HEK293 (cell line): ENCODE results near the gene DOK6.

Source experiments
- CTCF ChIA-PET: fragments of 350-600 bp; formaldehyde crosslinking; extraction: SDS; loops from one replicate; lab custom pipeline; 2021; ENCODE audit warnings: antibody characterized with exemption; lab: Yijun Ruan, JAX
- POLR2A ChIA-PET: fragments of 300-600 bp; formaldehyde crosslinking; extraction: SDS; loops from one replicate; lab custom pipeline; 2020; ENCODE audit warnings: antibody characterized with exemption, inconsistent platforms; lab: Yijun Ruan, JAX
- H3K27ac ChIP-seq: fragments of 200-500 bp; sonication (Bioruptor generic); 2 replicates; pipeline ENCODE4 v1.5.1; 2014; ENCODE audit warnings: low read depth, low read length, control low read depth, inconsistent platforms; ENCODE audit errors: extremely low read depth
- H3K36me3 ChIP-seq, 2 experiments: fragments of 200-500 bp in 1 of 2; sonication (Bioruptor generic) in 1 of 2; 1 replicate in 1 of 2; 2 replicates in 1 of 2; pipeline ENCODE4 v1.5.1; 2014 to 2017; ENCODE audit warnings: inconsistent platforms in 2 of 2, low read length in 2 of 2; ENCODE audit not compliant: control insufficient read depth in 2 of 2, insufficient read depth in 1 of 2
- H3K4me1 ChIP-seq: fragments of 200-500 bp; sonication (Bioruptor generic); 2 replicates; pipeline ENCODE4 v1.5.1; 2014; ENCODE audit warnings: mild to moderate bottlenecking, low read length, inconsistent platforms; ENCODE audit not compliant: control insufficient read depth, insufficient read depth
- H3K4me3 ChIP-seq: 2 replicates; pipeline ENCODE4 v1.5.1; 2011; ENCODE audit warnings: low read depth, mild to moderate bottlenecking, control low read depth, low read length, moderate library complexity
- H3K9me3 ChIP-seq: fragments of 200-500 bp; sonication (Bioruptor generic); 2 replicates; pipeline ENCODE4 v1.5.1; 2014; ENCODE audit warnings: low read depth, low read length, inconsistent platforms; ENCODE audit not compliant: control insufficient read depth, insufficient read depth
- BCL11A ChIP-seq: fragments of 450-650 bp; formaldehyde crosslinking; IDR thresholded peaks from 2 replicates; pipeline ENCODE4 v1.5.1; 2016; ENCODE audit warnings: low read depth, missing biosample characterization, missing genetic modification characterization
- PRDM1 ChIP-seq: fragments of 450-650 bp; formaldehyde crosslinking; IDR thresholded peaks from 2 replicates; pipeline ENCODE4; 2016; ENCODE audit warnings: missing biosample characterization, missing genetic modification characterization
- ZBTB8A ChIP-seq: fragments of 450-650 bp; formaldehyde crosslinking; IDR thresholded peaks from 2 replicates; pipeline ENCODE4 v1.5.1; 2016; ENCODE audit warnings: missing biosample characterization, missing genetic modification characterization
- ZFP69B ChIP-seq: fragments of 450-650 bp; formaldehyde crosslinking; IDR thresholded peaks from 2 replicates; pipeline ENCODE4 v1.5.1; 2016; ENCODE audit warnings: missing biosample characterization, missing genetic modification characterization
- ZNF121 ChIP-seq: fragments of 450-650 bp; formaldehyde crosslinking; IDR thresholded peaks from 2 replicates; pipeline ENCODE4 v1.5.1; 2016; ENCODE audit warnings: missing biosample characterization, missing genetic modification characterization
- ZNF132 ChIP-seq: fragments of 450-650 bp; formaldehyde crosslinking; IDR thresholded peaks from 2 replicates; pipeline ENCODE4 v1.5.1; 2017; ENCODE audit warnings: missing biosample characterization, missing genetic modification characterization, borderline replicate concordance
- ZNF138 ChIP-seq: fragments of 450-650 bp; formaldehyde crosslinking; IDR thresholded peaks from 2 replicates; pipeline ENCODE4 v1.5.1; 2016; ENCODE audit warnings: missing biosample characterization, missing genetic modification characterization, borderline replicate concordance
- ZNF146 ChIP-seq: fragments of 450-650 bp; formaldehyde crosslinking; IDR thresholded peaks from 2 replicates; pipeline ENCODE4 v1.5.1; 2016; ENCODE audit warnings: missing biosample characterization, missing genetic modification characterization
- ZNF24 ChIP-seq: fragments of 450-650 bp; formaldehyde crosslinking; IDR thresholded peaks from 2 replicates; pipeline ENCODE4 v1.5.1; 2016; ENCODE audit warnings: missing biosample characterization, missing genetic modification characterization
- ZNF335 ChIP-seq: fragments of 450-650 bp; formaldehyde crosslinking; conservative IDR thresholded peaks from 2 replicates; pipeline ENCODE4 v1.5.1; 2016; ENCODE audit warnings: missing biosample characterization, missing genetic modification characterization
- ZNF521 ChIP-seq: fragments of 450-650 bp; formaldehyde crosslinking; IDR thresholded peaks from 2 replicates; pipeline ENCODE4 v1.5.1; 2017; ENCODE audit warnings: missing biosample characterization, mild to moderate bottlenecking, missing genetic modification characterization
- ZNF610 ChIP-seq: fragments of 450-650 bp; formaldehyde crosslinking; IDR thresholded peaks from 2 replicates; pipeline ENCODE4 v1.5.1; 2016; ENCODE audit warnings: missing biosample characterization, missing genetic modification characterization, borderline replicate concordance
- ZNF645 ChIP-seq: fragments of 450-650 bp; formaldehyde crosslinking; IDR thresholded peaks from 2 replicates; pipeline ENCODE4; 2016; ENCODE audit warnings: missing biosample characterization, missing genetic modification characterization
- ZNF660 ChIP-seq: fragments of 450-650 bp; IDR thresholded peaks from 2 replicates; pipeline ENCODE4 v1.5.1; 2018; ENCODE audit warnings: missing biosample characterization, mild to moderate bottlenecking, missing genetic modification characterization
- ZNF677 ChIP-seq: fragments of 450-650 bp; IDR thresholded peaks from 2 replicates; pipeline ENCODE4 v1.5.0; 2018; ENCODE audit warnings: missing biosample characterization, mild to moderate bottlenecking, missing genetic modification characterization, moderate library complexity
- TF ChIP-seq, protein P1 (sequence below): fragments of 450-650 bp; formaldehyde crosslinking; IDR thresholded peaks from 2 replicates; pipeline ENCODE4 v1.5.1; 2017; ENCODE audit warnings: missing biosample characterization, missing genetic modification characterization
- TF ChIP-seq, protein P2 (sequence below): fragments of 450-650 bp; formaldehyde crosslinking; IDR thresholded peaks from 2 replicates; pipeline ENCODE4 v1.5.1; 2016; ENCODE audit warnings: missing biosample characterization, missing genetic modification characterization, borderline replicate concordance
- TF ChIP-seq, protein P3 (sequence below): fragments of 450-650 bp; formaldehyde crosslinking; conservative IDR thresholded peaks from 2 replicates; pipeline ENCODE4 v1.5.1; 2016; ENCODE audit warnings: low read depth, missing biosample characterization, missing genetic modification characterization

DOK6 gene

DNA sequence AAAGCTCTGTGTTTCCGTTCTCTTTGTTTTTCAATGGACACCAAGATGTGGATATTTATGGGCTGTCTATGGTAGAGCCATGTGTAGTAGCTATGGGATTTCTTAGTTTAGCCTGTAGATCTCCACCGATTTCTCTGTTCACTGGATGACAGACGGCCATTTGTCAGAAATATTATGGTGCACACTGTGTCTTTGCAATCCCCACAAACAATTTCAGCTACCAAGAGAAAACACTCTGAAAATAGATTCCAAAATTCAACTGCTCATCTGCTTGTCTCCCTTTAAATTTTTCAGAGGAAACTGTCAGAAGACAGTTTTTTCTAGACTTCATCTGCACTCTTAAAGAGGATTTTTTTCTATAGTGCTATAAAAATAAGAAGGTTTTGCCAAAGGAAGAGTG is 380.2 kb downstream of the DOK6 start (continued):
- TF ChIP-seq ZNF645: no peak
- no peak for TF ChIP-seq ZFP69B (tag by site-specific recombination)
- TF ChIP-seq ZNF138 (tag by site-specific recombination): no peak
- TF ChIP-seq ZNF610 (tag by site-specific recombination): no peak
- TF ChIP-seq ZNF132 (tag by site-specific recombination): no peak
- TF ChIP-seq, all 188 proteins: peak for 0

DNA sequence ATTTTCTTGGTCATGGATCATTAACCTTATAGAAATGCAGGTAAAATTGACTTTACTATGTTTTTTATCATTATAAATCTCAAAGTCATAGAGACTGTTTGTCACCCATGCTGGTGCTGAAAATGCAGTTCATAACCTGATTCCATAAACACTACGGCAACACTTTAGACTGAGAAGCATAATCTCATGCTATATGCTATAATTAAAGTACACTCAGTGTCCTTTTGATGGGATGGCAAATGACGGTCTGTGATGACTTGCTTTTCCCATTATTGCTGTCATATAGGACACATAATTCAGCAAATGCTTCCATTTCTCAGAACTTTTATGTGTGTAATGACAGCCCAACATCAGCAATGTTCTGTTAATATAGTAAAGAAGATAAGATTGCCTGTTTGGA is 384.1 kb downstream of the DOK6 start:
- no peak for TF ChIP-seq ZNF521 (tag by site-specific recombination)
- TF ChIP-seq PRDM1 (tag by site-specific recombination): no peak
- TF ChIP-seq, protein P1, sequence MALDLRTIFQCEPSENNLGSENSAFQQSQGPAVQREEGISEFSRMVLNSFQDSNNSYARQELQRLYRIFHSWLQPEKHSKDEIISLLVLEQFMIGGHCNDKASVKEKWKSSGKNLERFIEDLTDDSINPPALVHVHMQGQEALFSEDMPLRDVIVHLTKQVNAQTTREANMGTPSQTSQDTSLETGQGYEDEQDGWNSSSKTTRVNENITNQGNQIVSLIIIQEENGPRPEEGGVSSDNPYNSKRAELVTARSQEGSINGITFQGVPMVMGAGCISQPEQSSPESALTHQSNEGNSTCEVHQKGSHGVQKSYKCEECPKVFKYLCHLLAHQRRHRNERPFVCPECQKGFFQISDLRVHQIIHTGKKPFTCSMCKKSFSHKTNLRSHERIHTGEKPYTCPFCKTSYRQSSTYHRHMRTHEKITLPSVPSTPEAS (tag by site-specific recombination): no peak
- TF ChIP-seq ZNF677: no peak
- TF ChIP-seq BCL11A (tag by site-specific recombination): no peak
- TF ChIP-seq ZNF138 (tag by site-specific recombination): no peak
- TF ChIP-seq ZNF660 (tag by site-specific recombination): no peak
- TF ChIP-seq, protein P2, sequence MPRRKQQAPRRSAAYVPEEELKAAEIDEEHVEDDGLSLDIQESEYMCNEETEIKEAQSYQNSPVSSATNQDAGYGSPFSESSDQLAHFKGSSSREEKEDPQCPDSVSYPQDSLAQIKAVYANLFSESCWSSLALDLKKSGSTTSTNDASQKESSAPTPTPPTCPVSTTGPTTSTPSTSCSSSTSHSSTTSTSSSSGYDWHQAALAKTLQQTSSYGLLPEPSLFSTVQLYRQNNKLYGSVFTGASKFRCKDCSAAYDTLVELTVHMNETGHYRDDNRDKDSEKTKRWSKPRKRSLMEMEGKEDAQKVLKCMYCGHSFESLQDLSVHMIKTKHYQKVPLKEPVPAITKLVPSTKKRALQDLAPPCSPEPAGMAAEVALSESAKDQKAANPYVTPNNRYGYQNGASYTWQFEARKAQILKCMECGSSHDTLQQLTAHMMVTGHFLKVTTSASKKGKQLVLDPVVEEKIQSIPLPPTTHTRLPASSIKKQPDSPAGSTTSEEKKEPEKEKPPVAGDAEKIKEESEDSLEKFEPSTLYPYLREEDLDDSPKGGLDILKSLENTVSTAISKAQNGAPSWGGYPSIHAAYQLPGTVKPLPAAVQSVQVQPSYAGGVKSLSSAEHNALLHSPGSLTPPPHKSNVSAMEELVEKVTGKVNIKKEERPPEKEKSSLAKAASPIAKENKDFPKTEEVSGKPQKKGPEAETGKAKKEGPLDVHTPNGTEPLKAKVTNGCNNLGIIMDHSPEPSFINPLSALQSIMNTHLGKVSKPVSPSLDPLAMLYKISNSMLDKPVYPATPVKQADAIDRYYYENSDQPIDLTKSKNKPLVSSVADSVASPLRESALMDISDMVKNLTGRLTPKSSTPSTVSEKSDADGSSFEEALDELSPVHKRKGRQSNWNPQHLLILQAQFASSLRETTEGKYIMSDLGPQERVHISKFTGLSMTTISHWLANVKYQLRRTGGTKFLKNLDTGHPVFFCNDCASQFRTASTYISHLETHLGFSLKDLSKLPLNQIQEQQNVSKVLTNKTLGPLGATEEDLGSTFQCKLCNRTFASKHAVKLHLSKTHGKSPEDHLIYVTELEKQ: no peak
- no peak for TF ChIP-seq ZNF335 (tag by site-specific recombination)
- no peak for TF ChIP-seq ZNF146
- no peak for TF ChIP-seq ZNF121 (tag by site-specific recombination)
- TF ChIP-seq, all 188 proteins: peak for 0
- ChIA-PET POLR2A (no interaction called here), CTCF (no interaction called here)
- Histone ChIP-seq H3K4me1 (no peaks in the 10 kb centered on the region), H3K36me3 (no peaks in the 10 kb centered on the region), H3K4me3 (no peak overlapping the region), H3K27ac (no peak overlapping the region), H3K9me3 (no peaks in the 10 kb centered on the region)

DNA sequence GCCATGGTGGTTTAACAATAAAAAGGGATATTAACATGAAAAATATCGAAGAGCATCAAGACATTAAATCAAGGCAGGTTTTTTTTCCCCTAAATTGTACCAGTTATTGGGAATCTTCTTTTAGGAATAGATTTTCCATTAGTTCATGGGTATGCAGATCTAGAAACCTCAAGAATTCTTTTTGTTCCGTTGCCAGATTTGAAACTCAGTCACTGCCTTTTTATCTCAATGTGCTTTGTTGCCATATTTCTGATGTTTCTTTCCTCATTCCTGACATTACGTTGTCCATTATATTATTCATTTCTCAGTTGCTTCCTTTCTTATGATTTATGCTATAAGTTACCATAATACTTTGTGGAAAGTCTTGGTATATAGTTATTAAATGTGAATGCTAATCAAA is 384.8 kb downstream of the DOK6 start:
- Histone ChIP-seq H3K9me3 (no peaks in the 10 kb centered on the region), H3K27ac (no peak overlapping the region), H3K36me3 (no peaks in the 10 kb centered on the region), H3K4me3 (no peak overlapping the region), H3K4me1 (no peaks in the 10 kb centered on the region)
- TF ChIP-seq ZBTB8A (tag by site-specific recombination): no peak
- no peak for TF ChIP-seq ZNF24
- TF ChIP-seq, protein P3, sequence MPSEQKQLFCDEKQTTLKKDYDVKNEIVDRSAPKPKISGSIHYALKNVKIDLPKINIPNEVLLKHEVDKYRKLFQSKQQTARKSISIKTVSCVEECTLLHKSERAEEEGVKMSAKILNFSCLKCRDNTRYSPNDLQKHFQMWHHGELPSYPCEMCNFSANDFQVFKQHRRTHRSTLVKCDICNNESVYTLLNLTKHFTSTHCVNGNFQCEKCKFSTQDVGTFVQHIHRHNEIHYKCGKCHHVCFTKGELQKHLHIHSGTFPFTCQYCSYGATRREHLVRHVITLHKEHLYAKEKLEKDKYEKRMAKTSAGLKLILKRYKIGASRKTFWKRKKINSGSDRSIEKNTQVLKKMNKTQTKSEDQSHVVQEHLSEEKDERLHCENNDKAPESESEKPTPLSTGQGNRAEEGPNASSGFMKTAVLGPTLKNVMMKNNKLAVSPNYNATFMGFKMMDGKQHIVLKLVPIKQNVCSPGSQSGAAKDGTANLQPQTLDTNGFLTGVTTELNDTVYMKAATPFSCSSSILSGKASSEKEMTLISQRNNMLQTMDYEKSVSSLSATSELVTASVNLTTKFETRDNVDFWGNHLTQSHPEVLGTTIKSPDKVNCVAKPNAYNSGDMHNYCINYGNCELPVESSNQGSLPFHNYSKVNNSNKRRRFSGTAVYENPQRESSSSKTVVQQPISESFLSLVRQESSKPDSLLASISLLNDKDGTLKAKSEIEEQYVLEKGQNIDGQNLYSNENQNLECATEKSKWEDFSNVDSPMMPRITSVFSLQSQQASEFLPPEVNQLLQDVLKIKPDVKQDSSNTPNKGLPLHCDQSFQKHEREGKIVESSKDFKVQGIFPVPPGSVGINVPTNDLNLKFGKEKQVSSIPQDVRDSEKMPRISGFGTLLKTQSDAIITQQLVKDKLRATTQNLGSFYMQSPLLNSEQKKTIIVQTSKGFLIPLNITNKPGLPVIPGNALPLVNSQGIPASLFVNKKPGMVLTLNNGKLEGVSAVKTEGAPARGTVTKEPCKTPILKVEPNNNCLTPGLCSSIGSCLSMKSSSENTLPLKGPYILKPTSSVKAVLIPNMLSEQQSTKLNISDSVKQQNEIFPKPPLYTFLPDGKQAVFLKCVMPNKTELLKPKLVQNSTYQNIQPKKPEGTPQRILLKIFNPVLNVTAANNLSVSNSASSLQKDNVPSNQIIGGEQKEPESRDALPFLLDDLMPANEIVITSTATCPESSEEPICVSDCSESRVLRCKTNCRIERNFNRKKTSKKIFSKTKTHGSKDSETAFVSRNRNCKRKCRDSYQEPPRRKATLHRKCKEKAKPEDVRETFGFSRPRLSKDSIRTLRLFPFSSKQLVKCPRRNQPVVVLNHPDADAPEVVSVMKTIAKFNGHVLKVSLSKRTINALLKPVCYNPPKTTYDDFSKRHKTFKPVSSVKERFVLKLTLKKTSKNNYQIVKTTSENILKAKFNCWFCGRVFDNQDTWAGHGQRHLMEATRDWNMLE (tag by site-specific recombination): no peak
- POLR2A ChIA-PET: no interaction called here
- CTCF ChIA-PET: interaction anchor here (0.6 kb wide), 1 partner anchor 14 kb away, joined by 4 read pairs; no protein-coding TSS in a partner anchor
